Fibroblast of skin of scalp (primary cell): ENCODE measurements around the gene IFIT5. TPM values are rescaled to one million over a fixed set of nuclear protein-coding genes. Genes with fewer than 3 reads are reported as not detected.
"Not testable (repeated sequence)": the region's sequence is repeated elsewhere in the genome, so short reads cannot be mapped to it uniquely, and the experiment has no call there.

Experiments used
- DNase-seq: peaks from one replicate; pipeline ENCODE4 v3.0.0-alpha.2; 2013
- polyA plus RNA-seq, 2 experiments: library from polyadenylated mRNA; unstranded; fragments of 120-200 nt; gene quantifications; one replicate each; pipeline ENCODE4 v1.2.1, GENCODE V29; 2013; ENCODE audit not compliant: insufficient read length in 2 of 2

The IFIT5 gene
- polyA plus RNA-seq (2013, experiment 1 of 2; ENCODE audit: insufficient read length), result 11.2 TPM
- polyA plus RNA-seq (2013, experiment 2 of 2; ENCODE audit: insufficient read length), result 12.4 TPM

DNA sequence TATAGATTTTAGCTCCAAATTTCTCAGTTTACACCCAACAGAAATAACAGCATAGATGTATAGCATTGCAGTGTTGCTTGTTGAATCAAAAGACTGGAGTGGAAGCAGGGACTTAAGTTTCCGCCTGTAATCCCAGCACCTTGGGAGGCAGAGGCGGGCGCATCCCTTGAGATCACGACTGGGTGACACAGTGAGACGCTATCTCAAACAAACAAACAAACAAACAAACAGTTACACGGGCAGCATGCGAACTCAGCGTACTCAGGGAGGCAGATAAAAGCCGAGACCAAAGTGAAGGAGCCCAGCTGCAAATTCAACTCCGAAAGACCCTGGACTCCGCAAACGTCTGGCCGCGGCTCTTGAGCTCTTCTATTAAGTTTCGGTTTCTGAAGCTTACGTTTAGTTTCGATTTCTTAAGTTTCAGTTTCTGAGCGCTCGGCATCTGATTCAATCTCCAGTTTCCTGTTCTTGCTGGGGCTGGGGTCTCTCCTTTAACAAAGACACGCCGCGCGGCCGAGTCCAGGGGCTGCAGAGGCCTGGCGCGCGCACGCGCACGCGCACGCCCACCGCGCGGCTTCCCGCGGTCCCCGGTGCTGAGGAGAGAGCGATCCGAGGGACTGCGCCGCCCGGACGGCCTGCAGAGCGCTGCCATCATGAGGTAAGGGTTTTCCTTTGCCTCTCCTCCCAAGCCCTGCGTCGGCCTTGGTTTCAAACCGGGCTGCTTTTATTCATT is at the start of gene IFIT5:
Gene IFIT5 (plus strand): TSS at position 423 of the 733 bp plus-strand sequence. CDS start 231 bp downstream, at position 654.
- peak; percentile 73 for DNase-seq

GRCh38 chr10:89367529-89367928 is 46.8 kb upstream of the IFIT5 start:
- DNase-seq, result no peak

GRCh38 chr10:89368129-89368528 is 46.2 kb upstream of the IFIT5 start:
- DNase-seq, result no peak

- DNase-seq, result no peak
Observed at GRCh38 chr10:89369156-89370105, 44.9 kb upstream of the IFIT5 start.

DNA sequence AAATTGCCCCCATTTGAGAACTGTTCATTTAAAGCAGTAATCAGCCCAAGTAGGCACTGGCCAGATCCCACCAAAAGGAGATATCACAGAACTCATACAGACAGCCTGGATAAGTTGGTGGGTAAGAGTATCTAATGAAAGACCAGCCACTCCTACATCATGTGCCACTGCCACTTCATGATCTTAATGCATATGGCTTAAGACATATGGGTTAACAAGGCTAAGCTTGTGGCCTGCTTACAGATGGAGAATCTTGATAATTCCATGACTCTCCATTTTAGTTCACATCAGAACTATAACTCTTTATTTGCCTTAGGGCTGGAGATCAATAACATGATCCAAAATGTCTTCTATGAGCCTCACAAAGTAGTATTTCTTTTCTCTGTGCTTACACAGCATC is 43.3 kb upstream of the IFIT5 start:
- no peak for DNase-seq

- DNase-seq, result no peak
Observed at GRCh38 chr10:89371987-89372386, 42.4 kb upstream of the IFIT5 start.

- peak; percentile 85 for DNase-seq
Observed at GRCh38 chr10:89373916-89374711, 40.3 kb upstream of the IFIT5 start.

DNA sequence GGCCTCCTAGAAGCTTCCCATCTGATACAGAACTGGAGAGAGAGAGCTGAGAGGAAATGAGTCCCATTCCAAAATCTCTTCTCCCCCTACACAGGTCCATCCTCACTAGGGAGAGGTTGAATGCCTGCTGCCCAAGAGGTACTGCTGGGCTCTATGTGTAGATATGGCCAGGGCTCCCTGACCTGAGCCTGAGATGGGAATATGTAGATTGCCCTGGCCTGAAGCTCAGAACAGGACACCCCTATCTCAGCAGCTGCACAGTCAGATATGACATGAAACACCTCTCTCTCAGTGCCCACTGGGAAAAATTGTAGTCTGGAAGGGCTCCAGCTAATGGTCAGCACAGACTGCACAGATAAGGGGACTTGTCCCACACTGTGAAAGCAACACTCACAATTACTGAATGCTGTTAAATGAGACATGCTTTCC is 39.6 kb upstream of the IFIT5 start:
- no peak for DNase-seq

- no peak for DNase-seq
Observed at GRCh38 chr10:89377705-89378637, 36.4 kb upstream of the IFIT5 start, which contains the start of gene IFIT1B. Gene IFIT1B, plus strand, starts transcription at chr10:89378056. Its CDS starts 80 bp downstream, at chr10:89378136.

- no peak for DNase-seq
Observed at GRCh38 chr10:89379103-89379502, 35.3 kb upstream of the IFIT5 start.

GRCh38 chr10:89382757-89383156 is 31.6 kb upstream of the IFIT5 start:
- no peak for DNase-seq

- DNase-seq, result no peak
Observed at GRCh38 chr10:89384474-89385340, 29.7 kb upstream of the IFIT5 start.

DNA sequence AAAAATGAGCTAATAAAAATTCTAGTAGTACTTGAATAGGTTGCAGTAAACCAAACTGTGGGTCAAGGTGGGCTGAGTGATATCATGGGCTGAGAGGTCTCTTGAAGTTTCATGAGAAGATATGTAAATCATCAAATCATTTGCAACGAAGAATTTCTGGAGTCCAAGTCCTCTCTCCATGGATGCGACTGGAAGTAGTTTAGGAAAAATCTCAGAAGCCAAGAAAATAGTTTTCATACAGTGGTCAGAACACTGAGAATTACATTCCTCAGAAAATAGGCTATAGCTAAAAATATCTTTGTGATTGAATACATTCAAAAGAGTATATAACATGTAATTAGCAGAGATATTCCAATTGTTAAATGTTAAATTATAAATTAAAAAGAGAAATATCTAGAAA is 25.6 kb upstream of the IFIT5 start:
- peak; percentile 37 for DNase-seq

GRCh38 chr10:89389254-89389653 is 25.1 kb upstream of the IFIT5 start:
- peak; percentile 46 for DNase-seq

GRCh38 chr10:89390476-89391225 is 23.7 kb upstream of the IFIT5 start:
- DNase-seq, result no peak

DNA sequence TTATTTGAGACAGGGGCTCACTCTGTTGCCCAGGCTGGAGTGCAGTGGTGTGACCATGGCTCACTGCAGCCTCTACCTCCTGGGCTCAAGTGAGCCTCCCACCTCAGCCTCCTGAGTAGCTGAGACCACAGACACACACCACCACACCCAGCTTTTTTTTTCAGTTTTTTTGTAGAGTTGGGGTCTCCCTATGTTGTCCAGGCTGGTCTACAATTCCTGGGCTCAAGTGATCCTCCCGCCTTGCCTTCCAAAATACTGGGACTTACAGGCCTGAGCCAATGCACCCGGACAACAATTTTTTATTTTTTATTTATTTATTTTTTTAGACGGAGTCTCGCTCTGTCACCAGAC is 23.2 kb upstream of the IFIT5 start:
- DNase-seq, result not testable (repeated sequence)

- peak; percentile 88 for DNase-seq
Observed at GRCh38 chr10:89391907-89392756, 22.2 kb upstream of the IFIT5 start, which contains the start of gene IFIT1. Gene IFIT1, plus strand, starts transcription at chr10:89392623. Its CDS starts 90 bp downstream, at chr10:89392713.

GRCh38 chr10:89392974-89393373 is 21.4 kb upstream of the IFIT5 start:
- peak; percentile 71 for DNase-seq
